ENCODE data around the gene KCNC1. TPM values are rescaled to one million over a fixed set of nuclear protein-coding genes. Genes with fewer than 3 reads are reported as not detected.

Gene KCNC1
- total and polyA plus RNA-seq, 2 experiments from 2014 or later = 0.11 TPM; not detected in 1

- Mint-ChIP-seq H3K36me3 (ENCODE audit: low read depth) (peaks cover 3% of the 10 kb centered on the region; the same call in 2 of the 3 replicates), H3K9me3 (peaks cover 12% of the 10 kb centered on the region), H3K27ac (no peak overlapping the region), H3K27me3 (ENCODE audit: insufficient read depth, low read depth, poor library complexity) (peaks cover 7% of the 10 kb centered on the region), H3K4me3 (no peak overlapping the region), H3K4me1 (no peaks in the 10 kb centered on the region)
- TF ChIP-seq ZNF114 (CRISPR knock-in tag; IDR thresholded peaks at IDR 0.05) (no peak), CTCF (conservative IDR thresholded peaks at IDR 0.05; ENCODE audit: low read depth in 2 of 2) (no peak), NANOG (IDR thresholded peaks at IDR 0.05; ENCODE audit: borderline replicate concordance) (no peak), JUNB (IDR thresholded peaks at IDR 0.05; ENCODE audit: unreplicated experiment) (no peak), EZH2 (IDR thresholded peaks at IDR 0.05; ENCODE audit: low read depth, unreplicated experiment) (no peak), EZH2phosphoT487 (IDR thresholded peaks at IDR 0.05; ENCODE audit: unreplicated experiment) (no peak), CREB1 (CRISPR knock-in tag; IDR thresholded peaks at IDR 0.05; ENCODE audit: low read depth) (no peak), REST (IDR thresholded peaks at IDR 0.05; ENCODE audit: unreplicated experiment) (no peak), ZNF462 (CRISPR knock-in tag; IDR thresholded peaks at IDR 0.05) (no peak), ETS1 (IDR thresholded peaks at IDR 0.05) (no peak; the same call in 1 of the 2 replicates), POLR2AphosphoS5 (IDR thresholded peaks at IDR 0.05; ENCODE audit: low read depth) (no peak), ZNF331 (CRISPR knock-in tag; IDR thresholded peaks at IDR 0.05; ENCODE audit: low read depth) (no peak), STAT1 (IDR thresholded peaks at IDR 0.05; ENCODE audit: unreplicated experiment) (no peak)
- no peaks in the 10 kb centered on the region for H4K20me1 ChIP-seq (replicated peaks; ENCODE audit: insufficient read depth)
- H3K27me3 ChIP-seq (ENCODE audit: insufficient read depth) = 0 out of 2 replicates have a peak, but pooled peaks cover 4% of the 10 kb centered on the region
- no peaks in the 10 kb centered on the region for H3K9me2 ChIP-seq (ENCODE audit: insufficient read depth)
- no peak overlapping the region for H2AFZ ChIP-seq
- H3K4me3 ChIP-seq = no peak overlapping the region
- H3K4me2 ChIP-seq = no peak overlapping the region
- no peaks in the 10 kb centered on the region for H3K4me1 ChIP-seq (ENCODE audit: insufficient read depth)
- peak; percentile 47 for ATAC-seq
- H3K79me2 ChIP-seq (replicated peaks; ENCODE audit: insufficient read depth) = no peaks in the 10 kb centered on the region
- H3K36me3 ChIP-seq (ENCODE audit: insufficient read depth) = no peaks in the 10 kb centered on the region
- no peaks in the 10 kb centered on the region for H3F3A ChIP-seq (replicated peaks; ENCODE audit: low read depth)
- H3K27ac ChIP-seq (ENCODE audit: low read depth) = no peak overlapping the region
- peak; percentile 43 for DNase-seq (ENCODE audit: low spot score)
Observed at GRCh38 chr11:17703951-17704350, 30.6 kb upstream of the KCNC1 start.

Data from GM23338 (cell line).